GM21447 (cell line): Measurements from ENCODE around the gene CYBC1.

Experiments
- ATAC-seq: cut with Tn5 transposase; IDR thresholded peaks from one replicate; pipeline ENCODE4 v1.9.1; 2021; ENCODE audit not compliant: unreplicated experiment

The CYBC1 gene

DNA sequence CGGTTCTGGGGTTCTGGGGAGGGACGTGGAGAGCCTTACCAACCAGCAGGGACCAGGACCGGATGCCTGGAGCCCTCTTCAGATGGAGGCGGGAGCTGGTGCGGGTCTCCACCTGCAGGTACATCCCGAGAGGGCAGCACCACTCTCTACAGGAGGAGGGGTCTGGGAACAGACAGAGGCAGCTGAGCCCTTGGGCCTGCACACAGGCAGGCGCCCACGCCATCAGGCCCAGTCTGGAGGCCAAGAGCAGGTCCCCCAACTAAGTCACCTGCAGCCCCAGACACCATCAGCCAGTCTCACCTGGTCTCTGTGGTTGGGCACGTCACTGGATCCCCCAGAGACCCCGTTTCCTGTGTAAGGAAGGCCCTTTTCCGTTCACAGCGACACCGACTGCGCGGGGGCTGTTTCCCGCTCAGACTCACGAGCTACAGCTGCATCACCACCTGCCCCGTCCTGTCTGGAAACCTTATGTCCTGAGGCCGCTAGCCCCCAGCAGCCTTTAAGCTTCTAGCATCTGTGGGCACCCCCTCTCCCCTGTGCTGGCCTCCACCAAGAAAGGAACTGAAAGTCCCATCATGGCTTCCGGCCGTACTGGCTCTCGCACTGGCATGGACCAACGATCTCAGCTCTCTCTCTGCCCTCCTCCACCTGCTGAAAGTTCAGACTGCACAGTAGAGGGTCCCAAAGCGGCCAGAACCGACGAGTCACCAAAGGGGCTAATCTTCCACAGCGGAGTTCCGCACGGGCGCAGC, 1.2 kb downstream of the CYBC1 start:
- peak; percentile 65 for ATAC-seq

DNA sequence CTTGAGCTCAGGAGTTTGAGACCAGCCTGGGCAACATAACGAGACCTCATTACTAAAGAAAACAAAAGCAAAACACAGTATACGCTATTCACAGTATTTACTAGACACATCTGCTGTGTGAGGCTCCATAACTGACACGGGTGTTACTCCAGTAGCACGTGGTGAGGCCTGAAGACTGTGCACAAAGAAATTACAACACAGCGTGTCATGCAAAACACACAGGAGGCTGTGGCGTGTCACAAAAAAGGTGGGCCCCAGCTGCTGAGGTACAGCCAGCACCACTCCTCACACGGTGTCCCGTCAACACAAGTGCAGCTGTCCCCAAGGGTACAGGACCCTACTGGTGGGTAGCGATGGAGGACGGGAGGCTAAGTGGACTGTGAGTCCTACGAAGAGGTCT, 2.7 kb downstream of the CYBC1 start:
- ATAC-seq = no peak

DNA sequence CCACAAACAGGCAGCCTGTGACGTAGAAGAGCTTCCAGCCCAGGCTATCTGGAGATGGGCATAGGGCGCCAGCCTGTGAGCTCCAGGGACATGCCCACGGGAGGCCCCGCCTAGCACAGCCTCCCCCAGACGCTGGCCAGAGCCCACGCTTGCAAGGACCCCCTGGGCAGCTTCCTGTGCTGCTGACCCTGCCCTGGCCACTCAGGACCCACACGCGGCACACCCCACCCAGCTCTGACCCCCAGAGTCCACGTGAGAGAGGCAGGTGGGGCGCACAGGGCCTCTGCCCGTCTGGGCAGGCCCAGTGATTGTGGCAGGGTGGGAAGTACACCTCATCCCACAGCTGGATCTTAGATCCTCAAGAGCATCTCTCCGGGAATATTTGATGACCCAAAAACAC, 3.9 kb downstream of the CYBC1 start:
- ATAC-seq = no peak

GRCh38 chr17:82446124-82446523, 4.4 kb downstream of the CYBC1 start:
- ATAC-seq = no peak

- no peak for ATAC-seq
Measured at GRCh38 chr17:82445542-82445941, 5.0 kb downstream of the CYBC1 start.

DNA sequence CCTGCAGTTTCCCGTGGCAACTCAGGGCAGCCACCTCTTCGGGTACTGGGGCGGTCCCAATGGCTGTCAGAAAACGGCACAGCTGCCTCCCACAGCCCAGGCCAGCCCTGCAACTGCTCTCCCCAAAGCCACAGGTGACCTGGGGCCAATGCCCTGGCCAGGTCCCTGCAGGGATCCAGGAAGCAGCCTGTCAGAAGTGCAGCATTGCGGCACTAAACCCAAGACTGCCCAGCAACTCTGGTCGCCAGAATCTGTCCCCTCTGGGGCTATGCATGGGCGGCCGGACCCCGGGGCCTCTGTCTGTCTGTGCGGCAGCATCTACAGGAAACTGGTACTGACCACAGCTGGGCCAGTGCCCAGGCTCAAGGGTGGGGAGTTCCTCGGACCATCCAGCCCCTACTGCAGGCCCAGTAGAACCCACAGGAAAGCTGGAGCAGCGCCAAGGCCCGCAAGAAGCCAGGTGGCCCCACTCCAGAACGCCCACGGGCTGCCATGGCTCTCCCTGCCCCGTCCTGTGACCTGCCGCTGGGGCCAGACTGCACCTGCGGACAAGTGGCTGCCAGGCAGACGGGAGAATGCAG, 5.5 kb downstream of the CYBC1 start:
- ATAC-seq = no peak

GRCh38 chr17:82444284-82444893, 6.2 kb downstream of the CYBC1 start:
- no peak for ATAC-seq

DNA sequence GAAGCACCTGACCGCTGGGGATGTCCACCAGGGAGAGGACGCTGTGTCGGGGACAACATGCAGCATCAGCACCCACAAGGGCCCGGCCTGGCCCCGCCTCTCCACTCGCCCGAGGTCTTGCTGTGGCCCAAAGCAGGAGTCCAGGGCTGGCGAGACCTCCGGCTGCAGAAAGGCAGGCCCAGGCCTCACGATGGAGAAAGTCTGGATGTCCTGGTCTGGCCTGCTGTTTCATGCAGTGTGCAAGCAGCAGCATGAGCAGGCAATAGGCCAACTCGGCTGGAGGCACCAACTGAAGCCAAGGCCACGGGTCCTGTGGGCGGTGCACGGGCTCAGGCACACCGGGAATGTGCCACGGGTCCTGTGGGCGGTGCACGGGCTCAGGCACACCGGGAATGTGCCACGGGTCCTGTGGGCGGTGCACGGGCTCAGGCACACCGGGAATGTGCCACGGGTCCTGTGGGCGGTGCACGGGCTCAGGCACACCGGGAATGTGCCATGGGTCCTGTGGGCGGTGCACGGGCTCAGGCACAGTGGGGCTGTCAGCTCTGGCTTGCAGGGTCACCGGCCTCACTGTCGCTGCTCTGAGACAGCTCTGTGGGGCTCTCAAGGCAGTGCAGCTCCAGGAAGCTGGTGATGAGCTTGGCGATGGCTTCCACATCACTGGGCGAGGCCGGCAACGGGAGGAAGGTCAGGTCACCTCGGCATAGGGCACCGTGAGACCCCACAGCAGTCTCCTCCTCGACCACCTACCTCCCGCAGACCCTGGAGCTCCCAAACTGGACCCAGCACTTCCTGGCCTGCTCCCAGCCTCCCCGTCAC, 6.9 kb downstream of the CYBC1 start:
- ATAC-seq = no peak

DNA sequence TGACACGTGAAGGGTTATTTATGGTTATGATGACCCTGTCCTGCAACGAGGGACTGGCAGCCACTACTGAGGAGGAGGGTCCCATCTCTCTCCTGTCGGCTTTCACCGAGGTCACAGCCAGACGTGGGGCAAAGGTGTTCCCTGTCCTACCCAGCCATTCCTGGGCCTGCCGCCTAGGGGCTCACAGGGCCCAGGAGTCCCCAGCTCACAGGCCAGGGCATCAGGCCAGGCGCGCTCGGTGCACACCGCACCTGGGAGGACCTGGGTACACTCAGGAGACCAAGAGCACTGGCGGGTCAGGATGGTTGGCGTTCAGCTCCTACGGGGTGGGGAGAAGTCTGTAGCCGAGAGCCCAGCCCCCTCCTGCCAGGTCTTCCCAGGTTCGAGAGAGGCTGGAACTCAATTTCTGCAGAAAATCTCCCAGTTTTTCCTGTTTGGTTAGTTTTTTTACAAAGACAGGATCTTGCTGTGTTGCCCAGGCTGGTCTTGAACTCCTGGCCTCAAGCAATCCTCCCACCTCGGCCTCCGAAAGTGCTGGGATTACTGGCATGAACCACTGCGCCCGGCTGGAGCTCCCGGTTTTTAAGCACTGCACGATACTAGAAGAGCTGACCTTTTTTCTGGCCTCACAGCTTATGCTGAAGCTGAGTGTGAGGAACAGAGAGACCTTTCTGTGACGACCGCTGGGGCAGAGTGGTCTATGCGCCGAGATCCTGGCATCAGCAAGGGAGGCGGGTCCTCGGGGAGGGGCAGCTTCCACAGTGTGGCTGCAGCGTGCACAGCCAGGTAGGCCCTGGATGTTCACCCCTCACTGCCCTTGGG, 7.7 kb downstream of the CYBC1 start:
- ATAC-seq = no peak

- ATAC-seq = no peak
Measured at GRCh38 chr17:82441691-82442487, 8.7 kb downstream of the CYBC1 start.

DNA sequence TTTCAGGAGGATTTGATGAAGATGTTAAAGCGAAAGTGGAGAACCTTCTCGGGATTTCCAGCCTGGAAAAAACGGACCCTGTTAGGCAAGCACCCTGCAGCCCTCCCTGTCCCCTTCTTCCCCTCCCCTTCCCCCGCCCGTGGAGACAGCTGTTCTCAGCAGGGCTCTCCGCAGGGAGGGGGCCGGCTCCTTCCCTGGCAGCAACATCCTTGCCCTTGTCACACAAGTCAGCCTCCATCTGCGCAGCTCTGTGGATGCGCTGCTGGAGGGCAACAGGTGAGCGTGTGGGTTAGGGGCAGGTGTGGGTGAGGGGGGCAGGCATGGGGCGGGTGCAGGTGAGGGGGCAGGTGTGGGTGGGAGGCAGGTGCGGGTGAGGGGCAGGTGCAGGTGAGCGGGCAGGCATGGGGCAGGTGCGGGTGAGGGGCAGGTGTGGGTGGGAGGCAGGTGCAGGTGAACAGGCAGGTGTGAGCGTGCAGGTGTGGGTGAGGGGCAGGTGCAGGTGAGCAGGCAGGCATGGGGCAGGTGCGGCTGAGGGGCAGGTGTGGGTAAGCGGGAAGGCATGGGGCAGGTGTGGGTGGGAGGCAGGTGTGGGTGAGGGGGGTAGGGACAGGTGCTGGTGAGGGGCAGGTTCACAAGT, 9.4 kb downstream of the CYBC1 start:
- no peak for ATAC-seq

DNA sequence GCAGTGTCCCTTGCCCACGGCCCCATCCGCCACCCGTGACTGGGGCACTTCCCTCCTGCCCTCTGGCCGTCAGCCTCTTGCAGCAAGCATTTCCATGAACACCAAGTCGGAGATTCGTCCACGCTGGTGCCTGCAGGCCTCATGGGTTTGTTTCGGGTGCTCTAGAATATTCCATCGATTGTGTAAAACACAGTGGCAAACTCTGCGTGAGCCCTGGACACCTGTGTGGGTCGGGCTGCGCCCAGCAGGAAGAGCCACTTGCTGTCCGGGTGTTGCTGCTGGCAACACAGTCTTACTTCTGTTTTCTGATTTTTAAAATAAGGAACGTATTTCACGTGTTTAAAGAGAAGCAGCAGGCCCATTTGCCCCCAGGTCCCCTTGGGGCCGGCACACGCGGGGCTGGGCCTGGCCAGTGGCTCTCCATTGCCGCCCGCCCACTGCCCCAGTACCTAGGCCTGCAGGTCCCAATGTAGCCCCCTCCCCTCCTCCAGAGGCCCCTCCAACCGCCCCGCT, 10.0 kb downstream of the CYBC1 start:
- ATAC-seq = no peak

- ATAC-seq = no peak
Measured at GRCh38 chr17:82439829-82440365, 10.7 kb downstream of the CYBC1 start.

- ATAC-seq = no peak
Measured at GRCh38 chr17:82439194-82439828, 11.2 kb downstream of the CYBC1 start.

DNA sequence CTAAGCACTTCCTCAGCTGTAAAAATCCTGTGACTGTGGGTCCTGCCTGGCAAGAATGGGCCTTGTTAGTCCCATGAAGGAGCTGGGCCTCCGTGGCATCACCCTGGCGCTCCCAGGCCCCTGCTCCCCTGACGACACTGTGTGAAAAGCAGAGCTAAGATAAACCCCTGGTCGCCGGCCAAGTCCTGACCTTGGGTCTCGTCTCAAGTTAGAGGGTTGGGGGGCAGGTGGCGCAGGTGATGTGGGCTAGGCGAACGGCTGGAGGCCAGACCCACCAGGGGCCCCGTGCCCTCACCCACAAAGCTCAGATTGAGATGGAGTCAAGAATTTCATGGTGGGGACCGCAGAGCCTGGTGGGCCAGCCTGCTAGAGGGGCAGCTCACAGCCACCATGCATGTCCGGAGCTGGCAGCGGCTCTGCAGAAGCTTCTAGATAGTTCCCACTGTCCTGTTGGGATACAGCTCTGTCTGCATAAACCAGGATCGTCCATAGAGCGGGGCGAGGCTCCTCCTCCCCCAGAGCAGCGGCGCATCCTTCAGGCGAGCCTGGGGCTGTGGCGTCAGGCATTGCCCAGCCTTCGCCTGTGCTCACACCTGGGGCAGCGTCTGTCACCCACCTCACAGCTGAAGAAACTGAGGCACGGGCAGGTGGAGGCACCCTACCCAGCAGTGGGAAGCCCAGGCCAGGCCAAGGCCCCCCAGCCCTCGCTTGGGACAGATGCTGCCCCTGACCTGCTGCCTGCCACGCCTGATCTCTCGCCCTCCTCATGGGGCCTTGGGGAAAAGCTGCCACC, 12.0 kb downstream of the CYBC1 start:
- ATAC-seq = no peak

GRCh38 chr17:82437325-82437668, 13.3 kb downstream of the CYBC1 start:
- ATAC-seq = no peak

- no peak for ATAC-seq
Measured at GRCh38 chr17:82436601-82437324, 13.8 kb downstream of the CYBC1 start.
